ENCODE results near the gene ZIC2.
A peak's percentile ranks its signal among the peaks of the same experiment; 100 is the strongest.

ZIC2 gene

GRCh38 chr13:99969919-99970650, 11.5 kb upstream of the ZIC2 start:
- intact Hi-C loops (cut with DNase I; ENCODE audit: low total_unique reads): no loop called here

DNA sequence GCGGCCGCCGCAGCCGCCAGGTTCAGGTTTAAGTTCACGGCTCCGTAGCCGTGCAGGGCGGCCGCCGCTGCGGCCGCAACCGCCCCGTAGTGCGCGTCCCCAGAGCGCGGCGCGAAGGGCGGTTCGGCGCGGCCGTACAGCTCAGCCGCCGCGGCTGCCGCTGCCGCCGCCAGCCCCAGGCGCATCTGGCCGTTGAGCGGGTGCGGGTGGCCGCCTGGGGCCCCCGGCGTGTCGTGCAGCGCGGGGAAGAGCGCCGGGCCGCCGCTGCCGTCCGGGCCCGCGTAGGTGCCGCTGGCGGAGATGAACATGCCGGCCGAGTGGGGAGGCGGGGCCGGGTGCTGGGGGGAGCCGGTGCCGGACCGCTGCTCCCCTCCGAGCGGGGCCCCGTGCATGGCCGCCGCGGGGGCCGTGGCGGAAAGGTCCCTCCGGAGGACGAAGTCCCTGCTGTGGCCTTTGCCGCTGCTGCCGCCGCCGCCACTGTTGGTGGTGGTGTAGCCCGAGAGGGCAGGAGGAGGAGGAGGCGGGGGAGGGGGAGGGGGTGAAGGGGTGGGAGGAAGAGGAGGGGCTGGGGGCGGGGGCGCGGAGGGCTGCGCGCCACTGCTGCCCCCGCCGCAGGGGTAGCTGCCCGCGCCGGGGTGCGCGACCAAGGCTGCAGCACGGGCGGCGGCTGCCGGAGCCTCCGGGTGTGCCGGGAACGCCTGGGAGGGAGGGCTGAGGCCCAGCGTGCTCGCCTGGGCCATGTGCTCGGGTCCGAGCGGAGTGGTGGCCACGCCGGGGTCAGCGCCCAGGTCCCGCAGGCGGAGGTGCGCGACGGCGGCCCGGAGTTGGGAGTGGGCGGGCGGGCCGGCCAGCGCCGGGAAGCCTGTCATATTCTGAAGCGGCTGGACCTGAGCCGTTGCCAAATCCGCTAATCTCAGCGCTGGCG, 10.7 kb upstream of the ZIC2 start:
- Histone ChIP-seq H3K4me3 (peak overlapping the region; percentile 26 to 40), H3K9me3 (no peaks in the 10 kb centered on the region), H3K36me3 (no peaks in the 10 kb centered on the region), H3K27me3 (peaks cover 18 to 98% of the 10 kb centered on the region in 2 donors), H3K4me1 (peaks cover 0 to 44% (median 34%) of the 10 kb centered on the region in 4 donors), H3K27ac (no peak overlapping the region)
- intact Hi-C loops (cut with DNase I; ENCODE audit: low total_unique reads): no loop called here
- no peak for DNase-seq
- TF ChIP-seq CTCF (IDR thresholded peaks at IDR 0.05): no peak

More at GRCh38 chr13:99969919-99970650, 11.5 kb upstream of the ZIC2 start:
- no peak for TF ChIP-seq CTCF (IDR thresholded peaks at IDR 0.05)
- Histone ChIP-seq H3K9me3 (no peaks in the 10 kb centered on the region), H3K27me3 (peaks cover 18 to 98% of the 10 kb centered on the region in 2 donors), H3K4me1 (peaks cover 0 to 44% (median 34%) of the 10 kb centered on the region in 4 donors), H3K4me3 (peak overlapping the region; percentile 26 to 40), H3K36me3 (no peaks in the 10 kb centered on the region), H3K27ac (no peak overlapping the region)
- no peak for DNase-seq

GRCh38 chr13:99971576-99972189, 9.9 kb upstream of the ZIC2 start, which contains the start of gene ZIC5:
Gene ZIC5, minus strand, starts transcription at chr13:99971767. Its CDS starts 164 bp downstream, at chr13:99971603.
- Histone ChIP-seq H3K9me3 (no peaks in the 10 kb centered on the region), H3K4me3 (peak within 1 kb of the TSS; percentile 26 to 40), H3K4me1 (peaks cover 0 to 44% (median 34%) of the 10 kb centered on the region in 4 donors), H3K27me3 (peaks cover 18 to 98% of the 10 kb centered on the region in 2 donors), H3K36me3 (no peaks in the 10 kb centered on the region), H3K27ac (no peak within 1 kb of the TSS)
- DNase-seq: no peak
- TF ChIP-seq CTCF (IDR thresholded peaks at IDR 0.05): no peak
- intact Hi-C loops (cut with DNase I; ENCODE audit: low total_unique reads): no loop called here

GRCh38 chr13:99972190-99972731, 9.3 kb upstream of the ZIC2 start:
- no peak for DNase-seq
- no peak overlapping the region for H3K27ac ChIP-seq
- intact Hi-C loops (cut with DNase I; ENCODE audit: low total_unique reads): no loop called here
- H3K27me3 ChIP-seq: peaks cover 18 to 98% of the 10 kb centered on the region in 2 donors
- H3K36me3 ChIP-seq: no peaks in the 10 kb centered on the region
- no peak for TF ChIP-seq CTCF (IDR thresholded peaks at IDR 0.05)
- H3K9me3 ChIP-seq: no peaks in the 10 kb centered on the region
- H3K4me1 ChIP-seq: peaks cover 0 to 44% (median 34%) of the 10 kb centered on the region in 4 donors
- H3K4me3 ChIP-seq: no peak overlapping the region

GRCh38 chr13:99973163-99973807, 8.3 kb upstream of the ZIC2 start:
- intact Hi-C loops (cut with DNase I; ENCODE audit: low total_unique reads): no loop called here
- Histone ChIP-seq H3K4me3 (no peak overlapping the region), H3K36me3 (no peaks in the 10 kb centered on the region), H3K9me3 (no peaks in the 10 kb centered on the region), H3K4me1 (peaks cover 0 to 39% (median 31%) of the 10 kb centered on the region in 4 donors), H3K27me3 (peaks cover 23 to 98% of the 10 kb centered on the region in 2 donors), H3K27ac (no peak overlapping the region)
- no peak for TF ChIP-seq CTCF (IDR thresholded peaks at IDR 0.05)
- DNase-seq: no peak

Measured in tibial artery (tissue), 4 donors.